ENCODE measurements around the gene MX2. TPM values are rescaled to one million over a fixed set of nuclear protein-coding genes. Genes with fewer than 3 reads are reported as not detected.

The MX2 gene
- total and polyA plus RNA-seq, 2 of the 8 experiments (the other 6 are each of a cell fraction or from before 2014, with no cell fraction given), result 3.1 to 8.9 TPM

GRCh38 chr21:41429925-41430491, 68.2 kb downstream of the MX2 start:
- H2BK12ac ChIP-seq (ENCODE audit: low read depth, low read length), result no peak overlapping the region
- no peak overlapping the region for H2AK5ac ChIP-seq (ENCODE audit: low read depth, low read length)
- H3K4me3 ChIP-seq (ENCODE audit: extremely low read depth in 1 of 4, insufficient read depth in 2 of 4, low read depth in 3 of 4, low read length in 4 of 4), result no peak overlapping the region
- H3K4me1 ChIP-seq (replicated peaks in 1 of 4; ENCODE audit: control insufficient read depth in 3 of 4, insufficient read depth in 4 of 4, low read length in 3 of 4), result 0 out of 7 replicates have a peak, but pooled peaks cover 0 to 3% (median 1%) of the 10 kb centered on the region in 4 experiments
- H3K4ac ChIP-seq (replicated peaks; ENCODE audit: insufficient read length, low read depth, low read length), result no peak overlapping the region
- no peaks in the 10 kb centered on the region for H3K79me1 ChIP-seq (ENCODE audit: low read depth, low read length)
- H3K9ac ChIP-seq (replicated peaks in 1 of 4; ENCODE audit: extremely low read depth in 1 of 4, low read depth in 3 of 4, low read length in 3 of 4), result no peak overlapping the region
- H2BK15ac ChIP-seq (ENCODE audit: low read length), result no peak overlapping the region
- H3K23ac ChIP-seq (ENCODE audit: insufficient read length), result no peak overlapping the region
- H3K23me2 ChIP-seq (ENCODE audit: low read depth, low read length), result peaks cover 6% of the 10 kb centered on the region; the same call in 1 of the 2 replicates
- H3K56ac ChIP-seq (replicated peaks; ENCODE audit: insufficient read length, low read depth, low read length), result no peak overlapping the region
- no peak overlapping the region for H2BK120ac ChIP-seq (replicated peaks; ENCODE audit: low read depth, low read length)
- no peaks in the 10 kb centered on the region for H3K36me3 ChIP-seq (ENCODE audit: control insufficient read depth in 2 of 4, insufficient read depth in 4 of 4, low read length in 3 of 4)
- no peak for FAIRE-seq
- no peak overlapping the region for H3K4me2 ChIP-seq (ENCODE audit: insufficient read depth in 1 of 2, low read depth in 2 of 2, low read length in 2 of 2)
- ChIA-PET POLR2A (ENCODE audit: partially characterized antibody) (no interaction called here), CTCF (ENCODE audit: partially characterized antibody) (interaction anchor here (1.6 to 1.9 kb wide), 3 partner anchors 19 to 147 kb away, joined by 4 to 6 read pairs (median 5); no protein-coding TSS in a partner anchor)
- no peak overlapping the region for H2BK5ac ChIP-seq (ENCODE audit: low read depth, low read length)
- no peak overlapping the region for H4K8ac ChIP-seq (ENCODE audit: extremely low read depth, insufficient read depth, low read length)
- no peak for TF ChIP-seq CTBP2 (IDR thresholded peaks at IDR 0.05; ENCODE audit: borderline replicate concordance, insufficient read depth, insufficient read length, low read length)
- peak in 1 of 2 experiments; percentile 19 for DNase-seq (ENCODE audit: low read depth in 1 of 2, low spot score in 2 of 2)
- no peaks in the 10 kb centered on the region for H3K79me2 ChIP-seq (ENCODE audit: control insufficient read depth in 1 of 2, insufficient read depth in 2 of 2, low read length in 2 of 2)
- peaks cover 5 to 24% (median 19%) of the 10 kb centered on the region in 4 experiments for H3K27me3 ChIP-seq (replicated peaks in 1 of 4; ENCODE audit: control insufficient read depth in 3 of 4, extremely low read depth in 1 of 4, insufficient read depth in 3 of 4, low read length in 3 of 4)
- no peak overlapping the region for H4K5ac ChIP-seq (ENCODE audit: insufficient read length, low read depth, low read length)
- H2AFZ ChIP-seq (ENCODE audit: low read length), result no peak overlapping the region
- 89% methylated on average over 9 of the region's 9 CpGs; no CpG with 5 or more reads in 1 of the 2 experiments for WGBS, 2 experiments (ENCODE audit: extremely low coverage in 1 of 2, insufficient coverage in 1 of 2, insufficient read length in 1 of 2, insufficient replicate concordance in 2 of 2, low coverage in 1 of 2, low lambda C conversion rate in 2 of 2, missing lambda C conversion rate in 1 of 2)
- no peaks in the 10 kb centered on the region for H4K20me1 ChIP-seq (replicated peaks in 1 of 2; ENCODE audit: control insufficient read depth in 1 of 2, insufficient read depth in 2 of 2, low read length in 2 of 2)
- no peaks in the 10 kb centered on the region for H3K9me3 ChIP-seq (ENCODE audit: insufficient read depth in 2 of 2, low read depth in 1 of 2, low read length in 1 of 2)
- H3K27ac ChIP-seq (ENCODE audit: low read depth, low read length), result no peak overlapping the region
- no peak overlapping the region for H3K14ac ChIP-seq (ENCODE audit: insufficient read length)
- H3K18ac ChIP-seq (ENCODE audit: extremely low read depth, low read length), result no peak overlapping the region
- H4K91ac ChIP-seq (replicated peaks; ENCODE audit: insufficient read length, low read length), result no peak overlapping the region
- H2BK20ac ChIP-seq (ENCODE audit: low read length), result no peak overlapping the region
